Endothelial cell of umbilical vein (primary cell): ENCODE measurements around the gene ANP32A. TPM values are rescaled to one million over a fixed set of nuclear protein-coding genes. Genes with fewer than 3 reads are reported as not detected.

ENCODE experiments used
- BruUV-seq: library from RNA; stranded (reverse); fragments of 400-500 nt; replicated peaks from 2 replicates; lab custom pipeline; 2021; lab: Mats Ljungman, UMichigan
- CTCF ChIA-PET: fragments of 300-600, 350-600 bp; sonication (Branson Sonifier 250); formaldehyde crosslinking; loops from one replicate; lab custom pipeline; 2021; ENCODE audit warnings: antibody characterized with exemption, inconsistent platforms; lab: Charles Lee
- POLR2A ChIA-PET: fragments of 300-600, 350-600 bp; sonication (Branson Sonifier 250); formaldehyde crosslinking; loops from one replicate; lab custom pipeline; 2021; ENCODE audit warnings: antibody characterized with exemption, inconsistent platforms; lab: Charles Lee
- DNase-seq: peaks from one replicate; pipeline ENCODE4 v3.0.0-alpha.2; 2011; ENCODE audit warnings: low read depth, low spot score
- FAIRE-seq: peaks from 2 replicates; lab custom pipeline; 2011; peaks lifted over from hg19 to GRCh38; lab: Jason Lieb, UNC
- H2AFZ ChIP-seq: 2 replicates; pipeline ENCODE4 v1.6.0; 2012; ENCODE audit warnings: low read depth, low read length, control low read depth, inconsistent platforms
- H3K27ac ChIP-seq: 2 replicates; pipeline ENCODE4 v1.5.1; 2011; ENCODE audit warnings: low read depth, mild to moderate bottlenecking, control low read depth, low read length, moderate library complexity; ENCODE audit not compliant: insufficient read depth
- H3K27me3 ChIP-seq, 2 experiments: 2 replicates each; pipeline versions ENCODE4 v1.6.0 to v1.6.1; 2011; ENCODE audit warnings: low read length in 2 of 2, mixed read lengths in 1 of 2; ENCODE audit not compliant: control insufficient read depth in 2 of 2, insufficient read depth in 2 of 2
- H3K36me3 ChIP-seq, 2 experiments: 2 replicates in 1 of 2; 3 replicates in 1 of 2; pipeline ENCODE4 v1.5.1; 2011; ENCODE audit warnings: low read length in 2 of 2, mild to moderate bottlenecking in 1 of 2, moderate library complexity in 1 of 2; ENCODE audit not compliant: control insufficient read depth in 2 of 2, insufficient read depth in 2 of 2; ENCODE audit errors: extremely low read depth in 1 of 2
- H3K4me1 ChIP-seq: 3 replicates; pipeline ENCODE4 v1.5.1; 2011; ENCODE audit warnings: mild to moderate bottlenecking, low read length; ENCODE audit not compliant: control insufficient read depth, insufficient read depth; ENCODE audit errors: extremely low read depth
- H3K4me2 ChIP-seq: 2 replicates; pipeline ENCODE4 v1.6.1; 2011; ENCODE audit warnings: low read length, control low read depth, mixed read lengths; ENCODE audit not compliant: insufficient read depth
- H3K4me3 ChIP-seq, 3 experiments: fragments of 200-600 bp in 1 of 3; sonication (generic), shearing (Covaris generic) in 1 of 3; replicated peaks in 1 of 3; 2 replicates each; pipeline ENCODE4 v1.5.1; 2011 to 2016; ENCODE audit warnings: control low read depth in 3 of 3, low read length in 3 of 3, mild to moderate bottlenecking in 2 of 3, inconsistent platforms in 1 of 3, low read depth in 1 of 3, moderate library complexity in 1 of 3; ENCODE audit not compliant: insufficient read depth in 1 of 3
- H3K79me2 ChIP-seq: 2 replicates; pipeline ENCODE4 v1.6.0; 2012; ENCODE audit warnings: low read length, inconsistent platforms; ENCODE audit not compliant: control insufficient read depth, insufficient read depth
- H3K9ac ChIP-seq: replicated peaks from 2 replicates; pipeline ENCODE3; 2011; ENCODE audit warnings: low read length, control low read depth; ENCODE audit not compliant: insufficient read depth; ENCODE audit errors: extremely low read depth
- H3K9me1 ChIP-seq: replicated peaks from 3 replicates; pipeline ENCODE4 v1.6.0; 2011; ENCODE audit warnings: mild to moderate bottlenecking, low read length; ENCODE audit not compliant: control insufficient read depth, insufficient read depth; ENCODE audit errors: extremely low read depth
- H3K9me3 ChIP-seq: replicated peaks from 2 replicates; pipeline ENCODE4 v1.5.1; 2012; ENCODE audit warnings: low read length, inconsistent platforms; ENCODE audit not compliant: control insufficient read depth, insufficient read depth
- H4K20me1 ChIP-seq: replicated peaks from 2 replicates; pipeline ENCODE3; 2011; ENCODE audit warnings: mild to moderate bottlenecking, low read length; ENCODE audit not compliant: control insufficient read depth, insufficient read depth; ENCODE audit errors: extremely low read depth
- CTCF ChIP-seq, 2 donors: IDR thresholded peaks; 1 replicate in 1 of 2; 2 replicates in 1 of 2; pipeline ENCODE4 v1.5.1; 2011; ENCODE audit warnings: low read length in 2 of 2, mild to moderate bottlenecking in 2 of 2, moderate library complexity in 2 of 2, control low read depth in 1 of 2, inconsistent platforms in 1 of 2, low read depth in 1 of 2; ENCODE audit not compliant: insufficient read depth in 1 of 2; ENCODE audit errors: extremely low read depth in 1 of 2
- EZH2 ChIP-seq: IDR thresholded peaks from 2 replicates; pipeline ENCODE4 v1.6.1; 2012; ENCODE audit warnings: borderline replicate concordance, low read depth, mild to moderate bottlenecking, moderate library complexity, low read length, inconsistent platforms; ENCODE audit not compliant: severe bottlenecking
- FOS ChIP-seq: IDR thresholded peaks from 2 replicates; pipeline ENCODE4 v1.6.1; 2011; ENCODE audit warnings: mild to moderate bottlenecking, low read length, moderate library complexity, borderline replicate concordance; ENCODE audit not compliant: insufficient read depth
- GATA2 ChIP-seq: IDR thresholded peaks from 2 replicates; pipeline ENCODE4 v1.7.0; 2011; ENCODE audit warnings: low read depth, mild to moderate bottlenecking, moderate library complexity, mixed read lengths, low read length; ENCODE audit not compliant: insufficient read length, insufficient read depth
- JUN ChIP-seq: IDR thresholded peaks from 2 replicates; pipeline ENCODE4 v1.6.1; 2011; ENCODE audit warnings: borderline replicate concordance, low read depth; ENCODE audit not compliant: insufficient read length, insufficient read depth
- MAX ChIP-seq: IDR thresholded peaks from 2 replicates; pipeline ENCODE4 v1.6.1; 2011; ENCODE audit not compliant: insufficient read depth, insufficient read length
- MYC ChIP-seq: IDR thresholded peaks from one replicate; pipeline ENCODE4 v1.6.1; 2011; ENCODE audit warnings: mild to moderate bottlenecking, low read depth, low read length
- POLR2A ChIP-seq: IDR thresholded peaks from 2 replicates; pipeline ENCODE4 v1.6.1; 2012; ENCODE audit warnings: low read depth, mild to moderate bottlenecking, control low read depth, low read length
- POLR2AphosphoS5 ChIP-seq: IDR thresholded peaks from 2 replicates; pipeline ENCODE4 v1.6.1; 2012; ENCODE audit warnings: low read depth, mild to moderate bottlenecking, control low read depth, low read length, moderate library complexity; ENCODE audit not compliant: insufficient read depth
- dilution Hi-C: fragments of 300-500 bp; cut with MboI; formaldehyde crosslinking; loops from one replicate; pipeline ENCODE4 v1.15.0; 2019; ENCODE audit warnings: low sequenced_read_pairs; ENCODE audit not compliant: extremely low pct_ligation_motif_present
- intact Hi-C: fragments of 100-400 bp; cut with micrococcal nuclease; formaldehyde crosslinking; loops from one replicate; pipeline ENCODE4 v1.10.0; 2022
- polyA plus RNA-seq, 4 experiments: library from polyadenylated mRNA; depleted of rRNA in 3 of 4; stranded (reverse) in 3 of 4; unstranded in 1 of 4; fragments of >200 nt; gene quantifications; 2 replicates each; pipeline versions ENCODE4 v1.2.1 to v1.2.3, GENCODE V29; 2011 to 2012; ENCODE audit warnings: missing spikeins in 1 of 4
- total RNA-seq: library from RNA; stranded (reverse); gene quantifications from 2 replicates; pipeline ENCODE4 v1.2.3, GENCODE V29; 2021

Gene ANP32A
- total and polyA plus RNA-seq, 2 donors (not counting 3 experiments of a cell fraction or from before 2014, with no cell fraction given), result 37.9 to 169 TPM

- Histone ChIP-seq H4K20me1 (no peaks in the 10 kb centered on the region), H3K9me3 (no peaks in the 10 kb centered on the region), H3K4me1 (no peaks in the 10 kb centered on the region), H3K4me2 (no peak overlapping the region), H2AFZ (no peak overlapping the region), H3K79me2 (no peaks in the 10 kb centered on the region), H3K27ac (no peak overlapping the region), H3K36me3 (peaks cover 9 to 10% of the 10 kb centered on the region in 2 experiments), H3K9ac (no peak overlapping the region), H3K27me3 (no peaks in the 10 kb centered on the region), H3K9me1 (no peaks in the 10 kb centered on the region), H3K4me3 (no peak overlapping the region)
- TF ChIP-seq EZH2 (no peak), MAX (no peak), POLR2AphosphoS5 (no peak), POLR2A (no peak), JUN (no peak), GATA2 (no peak), CTCF (IDR thresholded peaks at IDR 0.05; ENCODE audit: extremely low read depth in 1 of 2, insufficient read depth in 1 of 2, low read depth in 1 of 2, low read length in 2 of 2) (no peak), MYC (no peak), FOS (no peak)
- intact Hi-C loops, result no loop called here
- BruUV-seq, result no TSS peak
- ChIA-PET POLR2A (no interaction called here), CTCF (no interaction called here)
- FAIRE-seq (no peak), DNase-seq (no peak)
- dilution Hi-C loops, result no loop called here
Measured at GRCh38 chr15:68774521-68775235, 46.0 kb downstream of the ANP32A start.
